HepG2 (cell line): ENCODE data around the gene ADAM8. TPM values are rescaled to one million over a fixed set of nuclear protein-coding genes. Genes with fewer than 3 reads are reported as not detected.

ENCODE experiments used
- ATAC-seq: fragments of 200-7000 bp; cut with Tn5 transposase; 3 replicates; pipeline ENCODE4 v1.9.1; 2020; ENCODE audit warnings: mild to moderate bottlenecking, moderate library complexity
- BruUV-seq: library from RNA; stranded (reverse); fragments of 400-500 nt; replicated peaks from 2 replicates; lab custom pipeline; 2021; lab: Mats Ljungman, UMichigan
- CTCF ChIA-PET: fragments of 300-600 bp; formaldehyde crosslinking; extraction: SDS; loops from one replicate; lab custom pipeline; 2021; ENCODE audit warnings: low total read pairs, inconsistent platforms, low intra/inter-chr PET ratio; lab: Yijun Ruan, JAX
- POLR2A ChIA-PET: fragments of 350-600 bp; sonication (Branson Sonifier 250); formaldehyde crosslinking; loops from one replicate; lab custom pipeline; 2020; ENCODE audit warnings: antibody characterized with exemption, inconsistent platforms; lab: Yijun Ruan, JAX
- DNase-seq: peaks from one replicate; pipeline ENCODE4 v3.0.0-alpha.2; 2015; ENCODE audit warnings: low spot score
- FAIRE-seq: peaks from 3 replicates; lab custom pipeline; 2011; peaks lifted over from hg19 to GRCh38; lab: Jason Lieb, UNC
- H2AFZ ChIP-seq: one replicate; pipeline ENCODE4 v1.6.1; 2011; ENCODE audit warnings: low read length, inconsistent platforms
- H3K27ac ChIP-seq: fragments of 300-600 bp; 3 replicates; pipeline ENCODE4 v1.8.0; 2011; ENCODE audit warnings: mixed run types, mild to moderate bottlenecking, mixed read lengths, low read length, inconsistent platforms; ENCODE audit not compliant: insufficient read depth; ENCODE audit errors: extremely low read length
- H3K27me3 ChIP-seq, 2 experiments: fragments of 200-600 bp in 1 of 2; 2 replicates in 1 of 2; 3 replicates in 1 of 2; pipeline versions ENCODE4 v1.6.0 to v1.8.0; 2011; ENCODE audit warnings: low read length in 2 of 2, mild to moderate bottlenecking in 2 of 2, moderate library complexity in 2 of 2, inconsistent platforms in 1 of 2; ENCODE audit not compliant: insufficient read depth in 2 of 2, control insufficient read depth in 1 of 2
- H3K36me3 ChIP-seq, 2 experiments: fragments of 200-600 bp in 1 of 2; replicated peaks in 1 of 2; 2 replicates in 1 of 2; 3 replicates in 1 of 2; pipeline versions ENCODE4 v1.5.1 to v1.8.0; 2011; ENCODE audit warnings: low read length in 2 of 2, inconsistent platforms in 1 of 2; ENCODE audit not compliant: insufficient read depth in 2 of 2, control insufficient read depth in 1 of 2
- H3K4me1 ChIP-seq: 2 replicates; pipeline ENCODE4 v1.5.1; 2012; ENCODE audit warnings: low read length, inconsistent platforms; ENCODE audit not compliant: insufficient read depth
- H3K4me2 ChIP-seq: 2 replicates; pipeline ENCODE4 v1.6.0; 2011; ENCODE audit warnings: low read depth, low read length, inconsistent platforms
- H3K4me3 ChIP-seq, 3 experiments: fragments of 200-600 bp in 1 of 3; sonication (generic), shearing (Covaris generic) in 1 of 3; replicated peaks in 1 of 3; 2 replicates each; pipeline ENCODE4 v1.5.1; 2011 to 2016; ENCODE audit warnings: low read length in 3 of 3, inconsistent platforms in 2 of 3, low read depth in 2 of 3, mild to moderate bottlenecking in 2 of 3, control low read depth in 1 of 3, mixed read lengths in 1 of 3; ENCODE audit not compliant: insufficient read depth in 1 of 3
- H3K79me2 ChIP-seq: one replicate; pipeline ENCODE4 v1.6.1; 2011; ENCODE audit warnings: low read length, inconsistent platforms; ENCODE audit not compliant: insufficient read depth
- H3K9ac ChIP-seq: 2 replicates; pipeline ENCODE4 v1.6.0; 2011; ENCODE audit warnings: mild to moderate bottlenecking, low read depth, low read length, inconsistent platforms; ENCODE audit not compliant: insufficient read depth
- H3K9me3 ChIP-seq: 2 replicates; pipeline ENCODE4 v1.5.1; 2012; ENCODE audit warnings: mild to moderate bottlenecking, low read length
- H4K20me1 ChIP-seq: 2 replicates; pipeline ENCODE4 v1.6.0; 2011; ENCODE audit warnings: inconsistent platforms, mild to moderate bottlenecking, low read length, moderate library complexity; ENCODE audit not compliant: insufficient read depth
- ESRRA ChIP-seq: sonication (generic); formaldehyde crosslinking; IDR thresholded peaks from 2 replicates; pipeline ENCODE4 v1.5.1; 2020; ENCODE audit warnings: mild to moderate bottlenecking, low read depth, missing genetic modification reagents
- GLI4 ChIP-seq: sonication (generic); formaldehyde crosslinking; IDR thresholded peaks from 2 replicates; pipeline ENCODE4 v1.5.1; 2020; ENCODE audit warnings: missing genetic modification reagents, mild to moderate bottlenecking, moderate library complexity, borderline replicate concordance
- HDAC2 ChIP-seq: sonication (generic); formaldehyde crosslinking; IDR thresholded peaks from 2 replicates; pipeline ENCODE4 v1.4.0; 2020; ENCODE audit warnings: missing genetic modification reagents
- MED13 ChIP-seq: sonication (generic); formaldehyde crosslinking; IDR thresholded peaks from 2 replicates; pipeline ENCODE4 v1.5.0; 2020; ENCODE audit warnings: missing genetic modification reagents
- NKX3-1 ChIP-seq: sonication (generic); formaldehyde crosslinking; IDR thresholded peaks from 2 replicates; pipeline ENCODE4 v1.5.0; 2020; ENCODE audit warnings: missing genetic modification reagents
- PHF20 ChIP-seq: sonication (generic); formaldehyde crosslinking; IDR thresholded peaks from 2 replicates; pipeline ENCODE4 v1.5.0; 2020; ENCODE audit warnings: mild to moderate bottlenecking, missing genetic modification reagents
- PPARG ChIP-seq: conservative IDR thresholded peaks from 2 replicates; pipeline ENCODE4 v1.6.1; 2016; ENCODE audit warnings: missing biosample characterization, missing genetic modification reagents
- PTBP1 ChIP-seq: fragments of 200-400 bp; formaldehyde crosslinking; IDR thresholded peaks from 2 replicates; pipeline ENCODE4 v1.6.1; 2018; ENCODE audit warnings: low read length, low read depth; ENCODE audit not compliant: poor library complexity, severe bottlenecking
- SP1 ChIP-seq, 2 experiments: fragments of 450-650 bp in 1 of 2; sonication (generic) in 1 of 2; formaldehyde crosslinking in 1 of 2; IDR thresholded peaks; 2 replicates each; pipeline versions ENCODE4 v1.4.0 to v1.6.1; 2016 to 2020; ENCODE audit warnings: missing genetic modification reagents in 1 of 2
- TBP ChIP-seq: sonication (generic); formaldehyde crosslinking; IDR thresholded peaks from 2 replicates; pipeline ENCODE4 v1.5.0; 2020; ENCODE audit warnings: missing genetic modification reagents
- ZNF235 ChIP-seq: sonication (generic); formaldehyde crosslinking; IDR thresholded peaks from 2 replicates; pipeline ENCODE4 v1.8.1; 2023; ENCODE audit warnings: mild to moderate bottlenecking, missing genetic modification reagents, borderline replicate concordance
- ZNF337 ChIP-seq: sonication (generic); formaldehyde crosslinking; IDR thresholded peaks from 2 replicates; pipeline ENCODE4 v1.5.1; 2020; ENCODE audit warnings: missing genetic modification reagents, low read depth, mild to moderate bottlenecking, borderline replicate concordance
- ZNF543 ChIP-seq: sonication (generic); formaldehyde crosslinking; IDR thresholded peaks from 2 replicates; pipeline ENCODE4 v1.4.0; 2020; ENCODE audit warnings: mild to moderate bottlenecking, missing genetic modification reagents
- ZNF615 ChIP-seq: sonication (generic); formaldehyde crosslinking; IDR thresholded peaks from 2 replicates; pipeline ENCODE4 v1.5.0; 2020; ENCODE audit warnings: mild to moderate bottlenecking, missing genetic modification reagents, borderline replicate concordance
- WGBS: methylation state at CpG from one replicate; pipeline ENCODE4 v1.1.6; 2017; ENCODE audit warnings: low lambda C conversion rate; 5-methylcytosine and 5-hydroxymethylcytosine counted together
- in situ Hi-C: cut with HindIII; loops from 2 replicates; pipeline ENCODE4 v1.10.0; 2017; ENCODE audit warnings: low pct_unique_long_range_greater_than_20kb; ENCODE audit not compliant: extremely low pct_ligation_motif_present
- intact Hi-C: fragments of 100-400 bp; cut with micrococcal nuclease; formaldehyde crosslinking; loops from one replicate; pipeline ENCODE4 v1.10.0; 2022; ENCODE audit not compliant: unreplicated experiment
- polyA plus RNA-seq, 8 experiments: library from polyadenylated mRNA; depleted of rRNA in 3 of 8; stranded (reverse) in 7 of 8; unstranded in 1 of 8; fragments of >200 nt; fragmentation: Illumina TruSeq in 4 of 8; extraction: Trizol in 4 of 8; gene quantifications; 2 replicates each; pipeline versions ENCODE4 v1.2.1 to v1.2.3, GENCODE V29; 2011 to 2016; ENCODE audit warnings: low read depth in 4 of 8, missing spikeins in 1 of 8, mixed read lengths in 1 of 8; ENCODE audit not compliant: insufficient read depth in 1 of 8
- total RNA-seq, 5 experiments: library from RNA; depleted of rRNA; stranded (reverse); fragments of >200 nt; fragmentation: Illumina TruSeq; extraction: Trizol; gene quantifications; 2 replicates each; pipeline ENCODE4 v1.2.3, GENCODE V29; 2016; ENCODE audit warnings: low read depth in 1 of 5
- TF ChIP-seq, protein P1 (sequence below): sonication (generic); formaldehyde crosslinking; IDR thresholded peaks from 2 replicates; pipeline ENCODE4 v1.8.0; 2023; ENCODE audit warnings: mild to moderate bottlenecking, missing genetic modification reagents
- TF ChIP-seq, protein P2 (sequence below): sonication (generic); formaldehyde crosslinking; IDR thresholded peaks from 2 replicates; pipeline ENCODE4 v1.4.0; 2020; ENCODE audit warnings: low read depth, mild to moderate bottlenecking, missing genetic modification reagents

ADAM8 gene
- total and polyA plus RNA-seq, 2 of the 13 experiments (the other 11 are each of a cell fraction or from before 2014, with no cell fraction given) = 0.24 to 0.93 TPM

DNA sequence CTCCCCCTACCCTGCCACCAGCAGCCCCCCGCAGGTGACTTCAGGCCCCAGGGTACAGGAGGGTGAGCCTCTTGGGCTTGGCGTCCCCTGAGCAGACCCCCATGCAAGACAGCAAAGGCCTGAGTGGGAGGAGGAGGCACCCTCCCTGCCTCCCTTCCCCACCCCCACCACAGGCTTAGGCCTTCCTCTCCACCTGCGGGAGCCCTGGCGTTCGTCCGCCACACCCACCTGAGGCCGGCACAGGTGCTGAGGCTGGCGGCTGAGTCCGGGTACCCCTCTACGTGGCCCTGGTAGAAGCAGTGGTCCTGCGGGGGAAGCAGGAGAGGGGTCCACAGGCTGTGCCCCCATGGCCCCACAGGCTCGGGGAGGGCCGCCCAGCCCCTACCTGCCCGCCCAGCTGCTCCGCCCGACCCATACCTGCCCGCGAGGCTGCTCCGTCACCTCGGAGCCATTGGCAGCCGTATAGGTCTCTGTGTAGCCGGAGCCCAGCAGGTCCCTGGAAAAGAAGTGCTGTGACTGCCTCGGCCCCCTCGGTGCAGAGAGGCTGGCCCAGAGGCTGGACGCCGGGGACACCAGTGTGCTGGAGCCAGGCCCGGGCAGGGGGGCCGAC lies 3.0 kb downstream of the ADAM8 start:
- no peak for FAIRE-seq

DNA sequence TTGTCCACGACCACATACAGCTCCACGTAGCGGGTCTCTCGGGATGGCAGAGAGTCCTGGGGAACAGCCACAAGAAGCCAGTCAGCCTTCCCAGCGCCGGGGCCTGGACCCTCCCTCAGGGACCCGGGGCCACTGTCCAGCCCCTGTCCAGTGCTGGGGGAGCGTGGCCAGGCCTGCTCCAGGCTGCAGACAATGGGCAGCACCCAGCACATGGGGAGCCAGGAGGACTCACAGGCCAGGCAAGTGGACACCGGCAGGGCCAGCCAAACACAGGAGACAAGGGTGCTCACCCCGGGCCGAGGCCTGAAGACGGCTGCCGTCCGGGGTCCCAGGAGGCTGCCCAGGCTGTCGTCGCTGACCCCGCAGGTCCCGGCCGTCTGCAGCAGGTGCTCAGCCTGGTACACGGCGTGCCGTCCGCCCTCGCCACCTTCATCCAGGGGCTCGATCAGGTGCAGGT lies 3.7 kb downstream of the ADAM8 start:
- ATAC-seq (no peak), DNase-seq (no peak), FAIRE-seq (no peak)
- no peak overlapping the region for H3K27ac ChIP-seq
- H3K36me3 ChIP-seq = no peaks in the 10 kb centered on the region
- TF ChIP-seq ZNF337 (CRISPR knock-in tag) = no peak
- no peak for TF ChIP-seq SP1 (IDR thresholded peaks at IDR 0.05)
- TF ChIP-seq SP1 (CRISPR knock-in tag; IDR thresholded peaks at IDR 0.05) = no peak
- no peak for TF ChIP-seq PTBP1
- TF ChIP-seq TBP (CRISPR knock-in tag) = no peak
- no peak for TF ChIP-seq MED13 (CRISPR knock-in tag)
- TF ChIP-seq, protein P1, sequence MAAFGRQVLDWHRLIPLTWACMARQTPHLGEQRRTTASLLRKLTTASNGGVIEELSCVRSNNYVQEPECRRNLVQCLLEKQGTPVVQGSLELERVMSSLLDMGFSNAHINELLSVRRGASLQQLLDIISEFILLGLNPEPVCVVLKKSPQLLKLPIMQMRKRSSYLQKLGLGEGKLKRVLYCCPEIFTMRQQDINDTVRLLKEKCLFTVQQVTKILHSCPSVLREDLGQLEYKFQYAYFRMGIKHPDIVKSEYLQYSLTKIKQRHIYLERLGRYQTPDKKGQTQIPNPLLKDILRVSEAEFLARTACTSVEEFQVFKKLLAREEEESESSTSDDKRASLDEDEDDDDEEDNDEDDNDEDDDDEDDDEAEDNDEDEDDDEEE (CRISPR knock-in tag) = no peak
- ChIA-PET CTCF (no interaction called here), POLR2A (no interaction called here)
- WGBS = 66% methylated on average over 13 of the region's 25 CpGs
- peaks cover 10% of the 10 kb centered on the region for H3K4me1 ChIP-seq
- H3K9ac ChIP-seq = no peak overlapping the region
- H3K9me3 ChIP-seq = no peaks in the 10 kb centered on the region
- peaks cover 3% of the 10 kb centered on the region; the same call in 1 of the 2 replicates for H4K20me1 ChIP-seq
- intact Hi-C loops = no loop called here
- no peaks in the 10 kb centered on the region for H3K79me2 ChIP-seq
- H3K4me3 ChIP-seq = no peak overlapping the region
- in situ Hi-C loops = no loop called here
- no peak overlapping the region for H3K4me2 ChIP-seq
- peaks cover 0 to 21% of the 10 kb centered on the region in 2 experiments; a peak in 3 of 5 replicates for H3K27me3 ChIP-seq
- no peak overlapping the region for H2AFZ ChIP-seq
- no TSS peak for BruUV-seq

More for the DNA sequence above, 3.0 kb downstream of the ADAM8 start:
- H2AFZ ChIP-seq = no peak overlapping the region
- no peak overlapping the region for H3K4me3 ChIP-seq
- CTCF ChIA-PET = no interaction called here
- POLR2A ChIA-PET = no interaction called here
- ATAC-seq (no peak), DNase-seq (no peak)
- intact Hi-C loops = no loop called here
- no CpG with 5 or more reads among the region's 28 CpGs for WGBS
- H3K9me3 ChIP-seq = no peaks in the 10 kb centered on the region
- H3K4me2 ChIP-seq = no peak overlapping the region
- H3K27ac ChIP-seq = no peak overlapping the region
- no peak for TF ChIP-seq GLI4 (CRISPR knock-in tag)
- TF ChIP-seq ZNF235 (CRISPR knock-in tag) = no peak
- no peak for TF ChIP-seq HDAC2 (CRISPR knock-in tag)
- TF ChIP-seq ZNF615 = no peak
- no peak for TF ChIP-seq NKX3-1
- TF ChIP-seq ZNF543 (CRISPR knock-in tag) = no peak
- no peak for TF ChIP-seq ESRRA
- no peak for TF ChIP-seq PPARG
- TF ChIP-seq PHF20 (CRISPR knock-in tag) = no peak
- TF ChIP-seq, protein P2, sequence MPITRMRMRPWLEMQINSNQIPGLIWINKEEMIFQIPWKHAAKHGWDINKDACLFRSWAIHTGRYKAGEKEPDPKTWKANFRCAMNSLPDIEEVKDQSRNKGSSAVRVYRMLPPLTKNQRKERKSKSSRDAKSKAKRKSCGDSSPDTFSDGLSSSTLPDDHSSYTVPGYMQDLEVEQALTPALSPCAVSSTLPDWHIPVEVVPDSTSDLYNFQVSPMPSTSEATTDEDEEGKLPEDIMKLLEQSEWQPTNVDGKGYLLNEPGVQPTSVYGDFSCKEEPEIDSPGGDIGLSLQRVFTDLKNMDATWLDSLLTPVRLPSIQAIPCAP = no peak
- in situ Hi-C loops = no loop called here
- peaks cover 7% of the 10 kb centered on the region; the same call in 1 of the 2 replicates for H4K20me1 ChIP-seq
- BruUV-seq = no TSS peak
- no peak overlapping the region for H3K9ac ChIP-seq
- H3K4me1 ChIP-seq = peaks cover 16% of the 10 kb centered on the region
- no peaks in the 10 kb centered on the region for H3K79me2 ChIP-seq
- peaks cover 0 to 21% of the 10 kb centered on the region in 2 experiments; a peak in 3 of 5 replicates for H3K27me3 ChIP-seq
- H3K36me3 ChIP-seq = no peaks in the 10 kb centered on the region
